Upper lobe of right lung (tissue), 1 donor: Measurements from ENCODE around the gene KCNT2. TPM values are rescaled to one million over a fixed set of nuclear protein-coding genes. Genes with fewer than 3 reads are reported as not detected.

Experiments used
- ATAC-seq: fragments of 200-7000 bp; cut with Tn5 transposase; one replicate; pipeline ENCODE4 v1.9.1; 2020; ENCODE audit warnings: mild to moderate bottlenecking, moderate library complexity
- DNase-seq: peaks from one replicate; pipeline ENCODE4 v3.0.0-alpha.2; 2020
- H3K27ac ChIP-seq: fragments of 200-600 bp; one replicate; pipeline ENCODE4 v1.8.0; 2022
- H3K27me3 ChIP-seq: fragments of 200-600 bp; one replicate; pipeline ENCODE4 v1.8.0; 2022; ENCODE audit warnings: mild to moderate bottlenecking
- H3K36me3 ChIP-seq: fragments of 200-600 bp; one replicate; pipeline ENCODE4 v1.8.0; 2022
- H3K4me1 ChIP-seq: fragments of 200-600 bp; one replicate; pipeline ENCODE4 v1.8.0; 2022
- H3K4me3 ChIP-seq: fragments of 200-600 bp; one replicate; pipeline ENCODE4 v1.8.0; 2022; ENCODE audit warnings: mild to moderate bottlenecking
- H3K9me3 ChIP-seq: fragments of 200-600 bp; one replicate; pipeline ENCODE4 v1.8.0; 2022
- intact Hi-C: fragments of 100-400 bp; cut with DNase I; formaldehyde crosslinking; loops from one replicate; pipeline ENCODE4 v1.11.0; 2022
- total RNA-seq: library from RNA; stranded (reverse); fragmentation: NEBNext Ultra II Directional; extraction: Animal tissue kit (Norgen Biotek cat#: 25700); gene quantifications from one replicate; pipeline ENCODE4 v1.2.1, GENCODE V29; 2021
- TF ChIP-seq, protein P1 (sequence below): fragments of 200-600 bp; IDR thresholded peaks from one replicate; pipeline ENCODE4 v1.8.0; 2022; ENCODE audit warnings: antibody characterized with exemption
- donor health status: DM: no; HTN: yes; CAD: no; lungs with severe emphysema.

KCNT2 gene
- total RNA-seq, 1 donor from 2014 or later = 8.1 TPM

- TF ChIP-seq, protein P1, sequence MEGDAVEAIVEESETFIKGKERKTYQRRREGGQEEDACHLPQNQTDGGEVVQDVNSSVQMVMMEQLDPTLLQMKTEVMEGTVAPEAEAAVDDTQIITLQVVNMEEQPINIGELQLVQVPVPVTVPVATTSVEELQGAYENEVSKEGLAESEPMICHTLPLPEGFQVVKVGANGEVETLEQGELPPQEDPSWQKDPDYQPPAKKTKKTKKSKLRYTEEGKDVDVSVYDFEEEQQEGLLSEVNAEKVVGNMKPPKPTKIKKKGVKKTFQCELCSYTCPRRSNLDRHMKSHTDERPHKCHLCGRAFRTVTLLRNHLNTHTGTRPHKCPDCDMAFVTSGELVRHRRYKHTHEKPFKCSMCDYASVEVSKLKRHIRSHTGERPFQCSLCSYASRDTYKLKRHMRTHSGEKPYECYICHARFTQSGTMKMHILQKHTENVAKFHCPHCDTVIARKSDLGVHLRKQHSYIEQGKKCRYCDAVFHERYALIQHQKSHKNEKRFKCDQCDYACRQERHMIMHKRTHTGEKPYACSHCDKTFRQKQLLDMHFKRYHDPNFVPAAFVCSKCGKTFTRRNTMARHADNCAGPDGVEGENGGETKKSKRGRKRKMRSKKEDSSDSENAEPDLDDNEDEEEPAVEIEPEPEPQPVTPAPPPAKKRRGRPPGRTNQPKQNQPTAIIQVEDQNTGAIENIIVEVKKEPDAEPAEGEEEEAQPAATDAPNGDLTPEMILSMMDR = no peak
- no peak overlapping the region for H3K27ac ChIP-seq
- H3K4me1 ChIP-seq = no peaks in the 10 kb centered on the region
- ATAC-seq (no peak), DNase-seq (no peak)
- H3K4me3 ChIP-seq = no peak overlapping the region
- H3K36me3 ChIP-seq = no peaks in the 10 kb centered on the region
- no peaks in the 10 kb centered on the region for H3K9me3 ChIP-seq
- intact Hi-C loops = no loop called here
- H3K27me3 ChIP-seq = no peaks in the 10 kb centered on the region
Observed at GRCh38 chr1:196497817-196498216, 110.4 kb downstream of the KCNT2 start.

DNA sequence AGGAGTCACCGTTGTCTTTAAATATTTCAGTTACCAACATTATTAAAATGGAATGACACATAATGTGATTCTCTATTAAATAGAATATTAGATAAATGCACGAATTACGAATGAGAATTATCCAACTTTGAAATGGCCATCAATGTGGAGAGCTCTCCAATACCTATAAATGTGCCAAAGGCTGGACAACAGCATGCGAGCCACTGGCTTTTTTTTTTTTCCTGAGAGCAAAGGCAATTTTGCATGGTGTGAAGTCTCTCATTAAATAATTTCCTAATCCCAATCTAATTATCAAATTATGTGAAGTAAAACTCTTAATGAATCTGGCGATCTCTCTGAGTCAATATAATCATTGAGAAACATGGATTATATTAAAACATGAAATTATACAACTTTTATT lies 113.5 kb downstream of the KCNT2 start:
- Histone ChIP-seq H3K27ac (no peak overlapping the region), H3K4me1 (no peaks in the 10 kb centered on the region), H3K9me3 (no peaks in the 10 kb centered on the region), H3K36me3 (no peaks in the 10 kb centered on the region), H3K4me3 (no peak overlapping the region), H3K27me3 (no peaks in the 10 kb centered on the region)
- TF ChIP-seq, protein P1 = no peak
- DNase-seq (no peak), ATAC-seq (no peak)
- intact Hi-C loops = no loop called here

DNA sequence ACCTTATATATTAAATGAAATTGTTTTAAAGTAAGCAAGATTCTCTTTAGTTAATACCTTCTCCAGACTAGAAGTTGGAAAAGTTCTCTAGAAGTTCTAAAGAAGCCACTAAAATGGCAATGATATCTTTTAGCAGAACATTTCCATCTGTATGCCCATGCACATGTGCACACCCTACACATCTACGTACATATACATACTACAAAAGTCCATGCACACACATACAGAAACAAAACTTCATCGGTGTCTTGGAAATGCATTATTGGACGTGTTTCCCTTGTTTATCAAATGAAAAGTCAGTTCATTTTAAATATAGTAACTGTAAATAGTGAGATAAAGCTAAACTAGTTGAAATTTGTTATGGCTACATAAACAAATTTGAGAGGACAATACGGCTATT lies 114.4 kb downstream of the KCNT2 start:
- Histone ChIP-seq H3K36me3 (no peaks in the 10 kb centered on the region), H3K4me1 (no peaks in the 10 kb centered on the region), H3K27ac (no peak overlapping the region), H3K4me3 (no peak overlapping the region), H3K9me3 (no peaks in the 10 kb centered on the region), H3K27me3 (no peaks in the 10 kb centered on the region)
- DNase-seq (no peak), ATAC-seq (no peak)
- TF ChIP-seq, protein P1 = no peak
- intact Hi-C loops = no loop called here

GRCh38 chr1:196488579-196488978 lies 119.7 kb downstream of the KCNT2 start:
- TF ChIP-seq, protein P1 = no peak
- H3K36me3 ChIP-seq = no peaks in the 10 kb centered on the region
- no peaks in the 10 kb centered on the region for H3K4me1 ChIP-seq
- intact Hi-C loops = no loop called here
- no peak overlapping the region for H3K27ac ChIP-seq
- no peaks in the 10 kb centered on the region for H3K27me3 ChIP-seq
- no peaks in the 10 kb centered on the region for H3K9me3 ChIP-seq
- H3K4me3 ChIP-seq = no peak overlapping the region
- DNase-seq = no peak
- no peak for ATAC-seq

GRCh38 chr1:196486346-196486745 lies 121.9 kb downstream of the KCNT2 start:
- ATAC-seq = no peak
- H3K4me3 ChIP-seq = no peak overlapping the region
- H3K4me1 ChIP-seq = no peaks in the 10 kb centered on the region
- no peaks in the 10 kb centered on the region for H3K27me3 ChIP-seq
- TF ChIP-seq, protein P1 = no peak
- no peak overlapping the region for H3K27ac ChIP-seq
- no peak for DNase-seq
- no peaks in the 10 kb centered on the region for H3K36me3 ChIP-seq
- H3K9me3 ChIP-seq = no peaks in the 10 kb centered on the region
- intact Hi-C loops = no loop called here

DNA sequence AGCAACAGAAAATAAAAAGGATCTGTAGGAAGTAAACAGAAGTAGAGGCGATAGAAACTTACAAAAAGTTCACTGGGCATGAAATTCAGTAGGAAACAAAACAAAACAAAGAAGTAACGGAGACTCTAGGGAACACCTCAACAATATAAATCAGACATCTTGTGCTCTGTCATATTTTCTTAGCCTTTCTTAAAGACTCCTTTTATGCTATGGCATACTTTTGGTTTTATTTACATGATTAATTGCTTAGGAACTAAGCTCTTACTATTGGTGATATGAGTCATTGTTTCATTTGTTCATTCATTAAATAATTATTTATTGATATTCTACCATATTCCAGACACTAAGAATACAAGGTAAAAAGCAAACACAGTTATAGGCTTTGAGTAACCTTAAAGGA lies 126.6 kb downstream of the KCNT2 start:
- no peak for DNase-seq
- intact Hi-C loops = no loop called here
- ATAC-seq = no peak
- TF ChIP-seq, protein P1 = no peak
- Histone ChIP-seq H3K36me3 (no peaks in the 10 kb centered on the region), H3K27me3 (no peaks in the 10 kb centered on the region), H3K4me3 (no peak overlapping the region), H3K27ac (no peak overlapping the region), H3K9me3 (no peaks in the 10 kb centered on the region), H3K4me1 (no peaks in the 10 kb centered on the region)
